HCT116 (cell line): ENCODE results near the gene SORBS1.

Source experiments
- CTCF ChIP-seq, 3 experiments: fragments of 200-600 bp in 1 of 3; sonication (generic) in 1 of 3; IDR thresholded peaks in 2 of 3; conservative IDR thresholded peaks in 1 of 3; 2 replicates each; pipeline ENCODE4 v1.5.1; 2012 to 2017; ENCODE audit warnings: low read depth in 2 of 3, low read length in 2 of 3, antibody characterized with exemption in 1 of 3, borderline replicate concordance in 1 of 3, control low read depth in 1 of 3, mild to moderate bottlenecking in 1 of 3, mixed read lengths in 1 of 3, mixed run types in 1 of 3, moderate library complexity in 1 of 3; ENCODE audit not compliant: insufficient read depth in 1 of 3
- EGR1 ChIP-seq: IDR thresholded peaks from 2 replicates; pipeline ENCODE4 v1.6.1; 2012; ENCODE audit warnings: low read depth
- EZH2 ChIP-seq: fragments of 200-600 bp; sonication (generic); IDR thresholded peaks from 2 replicates; pipeline ENCODE4 v1.6.1; 2017; ENCODE audit warnings: antibody characterized with exemption, mixed run types
- EZH2phosphoT487 ChIP-seq: fragments of 200-600 bp; IDR thresholded peaks from 2 replicates; pipeline ENCODE4 v1.6.1; 2018; ENCODE audit warnings: antibody characterized with exemption, borderline replicate concordance
- JUND ChIP-seq: IDR thresholded peaks from 2 replicates; pipeline ENCODE4 v1.6.1; 2012
- POLR2A ChIP-seq: IDR thresholded peaks from 2 replicates; pipeline ENCODE4 v1.7.0; 2011; ENCODE audit warnings: borderline replicate concordance; ENCODE audit not compliant: insufficient read depth, insufficient read length; ENCODE audit errors: extremely low read depth
- SIN3A ChIP-seq: IDR thresholded peaks from 2 replicates; pipeline ENCODE4 v1.6.1; 2012; ENCODE audit warnings: low read depth
- SRF ChIP-seq: IDR thresholded peaks from 2 replicates; pipeline ENCODE4 v1.6.1; 2012; ENCODE audit warnings: low read depth
- YY1 ChIP-seq: IDR thresholded peaks from 2 replicates; pipeline ENCODE4 v1.6.1; 2011; ENCODE audit warnings: low read length, low read depth, moderate library complexity, mild to moderate bottlenecking; ENCODE audit not compliant: insufficient replicate concordance; ENCODE audit errors: extremely low read depth
- ZNF274 ChIP-seq: fragments of 200-500 bp; sonication (Bioruptor generic); IDR thresholded peaks from 2 replicates; pipeline ENCODE4 v1.6.1; 2014; ENCODE audit warnings: mild to moderate bottlenecking, low read depth, low read length, inconsistent platforms
- TF ChIP-seq, protein P1 (sequence below): IDR thresholded peaks from 2 replicates; pipeline ENCODE4 v1.6.1; 2012; ENCODE audit warnings: low read depth

- no peak for TF ChIP-seq CTCF (IDR thresholded peaks at IDR 0.05 in 2 of 3, conservative IDR thresholded peaks at IDR 0.05 in 1 of 3; ENCODE audit: borderline replicate concordance in 1 of 3, insufficient read depth in 1 of 3, low read depth in 2 of 3, low read length in 2 of 3)
- TF ChIP-seq EZH2phosphoT487, result no peak
- TF ChIP-seq, protein P1, sequence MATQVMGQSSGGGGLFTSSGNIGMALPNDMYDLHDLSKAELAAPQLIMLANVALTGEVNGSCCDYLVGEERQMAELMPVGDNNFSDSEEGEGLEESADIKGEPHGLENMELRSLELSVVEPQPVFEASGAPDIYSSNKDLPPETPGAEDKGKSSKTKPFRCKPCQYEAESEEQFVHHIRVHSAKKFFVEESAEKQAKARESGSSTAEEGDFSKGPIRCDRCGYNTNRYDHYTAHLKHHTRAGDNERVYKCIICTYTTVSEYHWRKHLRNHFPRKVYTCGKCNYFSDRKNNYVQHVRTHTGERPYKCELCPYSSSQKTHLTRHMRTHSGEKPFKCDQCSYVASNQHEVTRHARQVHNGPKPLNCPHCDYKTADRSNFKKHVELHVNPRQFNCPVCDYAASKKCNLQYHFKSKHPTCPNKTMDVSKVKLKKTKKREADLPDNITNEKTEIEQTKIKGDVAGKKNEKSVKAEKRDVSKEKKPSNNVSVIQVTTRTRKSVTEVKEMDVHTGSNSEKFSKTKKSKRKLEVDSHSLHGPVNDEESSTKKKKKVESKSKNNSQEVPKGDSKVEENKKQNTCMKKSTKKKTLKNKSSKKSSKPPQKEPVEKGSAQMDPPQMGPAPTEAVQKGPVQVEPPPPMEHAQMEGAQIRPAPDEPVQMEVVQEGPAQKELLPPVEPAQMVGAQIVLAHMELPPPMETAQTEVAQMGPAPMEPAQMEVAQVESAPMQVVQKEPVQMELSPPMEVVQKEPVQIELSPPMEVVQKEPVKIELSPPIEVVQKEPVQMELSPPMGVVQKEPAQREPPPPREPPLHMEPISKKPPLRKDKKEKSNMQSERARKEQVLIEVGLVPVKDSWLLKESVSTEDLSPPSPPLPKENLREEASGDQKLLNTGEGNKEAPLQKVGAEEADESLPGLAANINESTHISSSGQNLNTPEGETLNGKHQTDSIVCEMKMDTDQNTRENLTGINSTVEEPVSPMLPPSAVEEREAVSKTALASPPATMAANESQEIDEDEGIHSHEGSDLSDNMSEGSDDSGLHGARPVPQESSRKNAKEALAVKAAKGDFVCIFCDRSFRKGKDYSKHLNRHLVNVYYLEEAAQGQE, result no peak
- no peak for TF ChIP-seq POLR2A
- TF ChIP-seq ZNF274, result no peak
- no peak for TF ChIP-seq SIN3A
- TF ChIP-seq EZH2, result no peak
- TF ChIP-seq JUND, result no peak
- TF ChIP-seq EGR1, result no peak
- TF ChIP-seq SRF, result no peak
- no peak for TF ChIP-seq YY1
These were observed 227.0 kb downstream of the SORBS1 start for GRCh38 chr10:95333997-95334804.
